OCI-LY1 (cell line): Measurements from ENCODE around the gene SRRD.

ENCODE experiments used
- CTCF ChIP-seq: fragments of 200-600 bp; sonication (generic), shearing (Covaris generic); IDR thresholded peaks from 2 replicates; pipeline ENCODE4 v1.5.1; 2017; ENCODE audit warnings: mild to moderate bottlenecking, antibody characterized with exemption, low read length, moderate library complexity, mixed read lengths
- EZH2 ChIP-seq: fragments of 200-600 bp; sonication (generic), shearing (Covaris generic); IDR thresholded peaks from 2 replicates; pipeline ENCODE4 v1.8.0; 2017; ENCODE audit warnings: borderline replicate concordance, mixed run types, mild to moderate bottlenecking, antibody characterized with exemption, low read length, moderate library complexity, mixed read lengths

GRCh38 chr22:26540119-26540518, 56.4 kb downstream of the SRRD start:
- no peak for TF ChIP-seq CTCF
- no peak for TF ChIP-seq EZH2
